OCI-LY7 (cell line): Measurements from ENCODE around the gene TKFC.

Experiments used
- EZH2phosphoT487 ChIP-seq: fragments of 200-600 bp; sonication (generic); IDR thresholded peaks from 2 replicates; pipeline ENCODE4 v1.6.1; 2018; ENCODE audit warnings: low read depth, borderline replicate concordance, mild to moderate bottlenecking, mixed run types, antibody characterized with exemption, low read length, moderate library complexity, mixed read lengths
- TF ChIP-seq, protein P1 (sequence below): fragments of 200-600 bp; sonication (generic); conservative IDR thresholded peaks from 2 replicates; pipeline ENCODE4 v1.5.1; 2014; ENCODE audit warnings: mild to moderate bottlenecking, antibody characterized with exemption, low read length, moderate library complexity, mixed read lengths

DNA sequence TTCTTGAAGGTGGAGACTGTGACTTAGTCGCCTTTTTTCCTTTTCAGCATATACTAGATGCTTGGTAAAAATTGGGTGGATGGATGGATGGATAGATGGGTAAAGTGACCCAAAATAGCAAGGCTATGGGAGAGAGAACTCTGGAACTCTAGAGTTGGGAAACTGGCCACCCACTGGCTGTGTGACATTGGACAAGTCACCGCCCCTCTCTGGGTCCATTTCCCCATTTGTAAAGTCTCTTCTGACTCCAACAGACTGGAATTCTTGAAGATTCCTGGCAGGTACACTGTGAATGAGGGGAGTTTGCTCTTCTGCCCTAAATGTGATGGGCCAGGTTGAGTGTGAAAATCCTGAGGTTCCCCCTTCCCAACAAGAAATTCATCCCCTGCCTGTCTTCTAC, 8.0 kb downstream of the TKFC start:
- TF ChIP-seq EZH2phosphoT487: no peak
- TF ChIP-seq, protein P1, sequence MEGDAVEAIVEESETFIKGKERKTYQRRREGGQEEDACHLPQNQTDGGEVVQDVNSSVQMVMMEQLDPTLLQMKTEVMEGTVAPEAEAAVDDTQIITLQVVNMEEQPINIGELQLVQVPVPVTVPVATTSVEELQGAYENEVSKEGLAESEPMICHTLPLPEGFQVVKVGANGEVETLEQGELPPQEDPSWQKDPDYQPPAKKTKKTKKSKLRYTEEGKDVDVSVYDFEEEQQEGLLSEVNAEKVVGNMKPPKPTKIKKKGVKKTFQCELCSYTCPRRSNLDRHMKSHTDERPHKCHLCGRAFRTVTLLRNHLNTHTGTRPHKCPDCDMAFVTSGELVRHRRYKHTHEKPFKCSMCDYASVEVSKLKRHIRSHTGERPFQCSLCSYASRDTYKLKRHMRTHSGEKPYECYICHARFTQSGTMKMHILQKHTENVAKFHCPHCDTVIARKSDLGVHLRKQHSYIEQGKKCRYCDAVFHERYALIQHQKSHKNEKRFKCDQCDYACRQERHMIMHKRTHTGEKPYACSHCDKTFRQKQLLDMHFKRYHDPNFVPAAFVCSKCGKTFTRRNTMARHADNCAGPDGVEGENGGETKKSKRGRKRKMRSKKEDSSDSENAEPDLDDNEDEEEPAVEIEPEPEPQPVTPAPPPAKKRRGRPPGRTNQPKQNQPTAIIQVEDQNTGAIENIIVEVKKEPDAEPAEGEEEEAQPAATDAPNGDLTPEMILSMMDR: no peak
